Fibroblast of mammary gland (primary cell): Measurements from ENCODE around the gene NTNG1.
A peak's percentile ranks its signal among the peaks of the same experiment; 100 is the strongest.

Experiments
- DNase-seq: peaks from one replicate; pipeline ENCODE4 v3.0.0-alpha.2; 2010; ENCODE audit warnings: low read depth
- H3K4me3 ChIP-seq: 2 replicates; pipeline ENCODE4 v1.5.1; 2011; ENCODE audit warnings: low read depth, mild to moderate bottlenecking, low read length, moderate library complexity; ENCODE audit not compliant: control insufficient read depth
- TF ChIP-seq, protein P1 (sequence below): conservative IDR thresholded peaks from 2 replicates; pipeline ENCODE4 v1.5.1; 2011; ENCODE audit warnings: low read depth, low read length, inconsistent platforms; ENCODE audit not compliant: control insufficient read depth, insufficient read depth

NTNG1 gene

DNA sequence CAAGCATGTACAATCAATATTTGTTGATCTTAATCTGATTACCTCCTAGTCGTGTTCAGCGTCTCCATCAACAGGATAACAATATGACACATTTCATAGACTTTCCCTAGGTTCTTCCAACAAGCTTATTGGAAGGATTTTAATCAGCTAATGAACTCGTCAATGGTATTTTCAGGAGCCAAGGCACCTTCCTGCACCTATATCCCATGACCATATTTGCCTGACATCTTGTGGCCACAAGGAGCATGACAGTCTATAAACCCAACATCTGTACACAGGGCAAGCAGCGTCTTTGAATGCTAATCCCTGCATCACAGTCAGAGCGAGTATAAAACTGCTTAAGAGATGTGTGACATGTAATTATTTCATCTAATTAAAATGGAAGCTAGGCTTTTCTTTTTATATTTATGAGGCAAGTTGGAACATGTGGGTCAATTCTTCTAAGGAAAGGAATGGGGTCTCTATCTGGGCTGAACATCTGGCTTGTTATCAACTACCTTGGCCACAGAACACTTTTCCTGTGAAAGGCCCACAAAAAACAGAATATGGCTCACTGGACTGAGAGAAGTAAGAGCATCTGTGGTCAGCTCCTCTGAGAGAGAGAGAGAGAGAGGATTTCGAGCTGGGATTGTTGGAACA lies 388.8 kb downstream of the NTNG1 start:
- TF ChIP-seq, protein P1, sequence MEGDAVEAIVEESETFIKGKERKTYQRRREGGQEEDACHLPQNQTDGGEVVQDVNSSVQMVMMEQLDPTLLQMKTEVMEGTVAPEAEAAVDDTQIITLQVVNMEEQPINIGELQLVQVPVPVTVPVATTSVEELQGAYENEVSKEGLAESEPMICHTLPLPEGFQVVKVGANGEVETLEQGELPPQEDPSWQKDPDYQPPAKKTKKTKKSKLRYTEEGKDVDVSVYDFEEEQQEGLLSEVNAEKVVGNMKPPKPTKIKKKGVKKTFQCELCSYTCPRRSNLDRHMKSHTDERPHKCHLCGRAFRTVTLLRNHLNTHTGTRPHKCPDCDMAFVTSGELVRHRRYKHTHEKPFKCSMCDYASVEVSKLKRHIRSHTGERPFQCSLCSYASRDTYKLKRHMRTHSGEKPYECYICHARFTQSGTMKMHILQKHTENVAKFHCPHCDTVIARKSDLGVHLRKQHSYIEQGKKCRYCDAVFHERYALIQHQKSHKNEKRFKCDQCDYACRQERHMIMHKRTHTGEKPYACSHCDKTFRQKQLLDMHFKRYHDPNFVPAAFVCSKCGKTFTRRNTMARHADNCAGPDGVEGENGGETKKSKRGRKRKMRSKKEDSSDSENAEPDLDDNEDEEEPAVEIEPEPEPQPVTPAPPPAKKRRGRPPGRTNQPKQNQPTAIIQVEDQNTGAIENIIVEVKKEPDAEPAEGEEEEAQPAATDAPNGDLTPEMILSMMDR, result peak; percentile 81
- DNase-seq, result peak; percentile 50
- H3K4me3 ChIP-seq, result no peak overlapping the region

DNA sequence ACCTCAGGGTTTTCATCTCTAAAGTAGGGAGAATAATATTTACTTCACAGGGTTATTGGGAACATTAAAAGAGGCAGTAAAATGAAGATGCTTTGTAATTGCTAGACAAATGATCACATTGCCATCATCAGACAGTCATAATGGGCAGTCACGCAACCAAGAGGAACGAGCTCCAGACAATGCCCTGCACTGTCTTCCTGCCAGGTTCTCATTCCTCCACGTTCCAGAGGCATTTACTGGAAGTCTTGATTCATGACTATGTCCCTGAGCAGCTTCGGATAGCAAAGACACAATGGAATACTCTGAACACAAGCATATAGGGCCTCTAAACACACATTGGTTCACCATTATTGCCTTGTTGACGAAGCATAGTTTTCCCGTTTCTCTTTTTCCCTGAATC lies 389.7 kb downstream of the NTNG1 start:
- no peak for DNase-seq
- no peak overlapping the region for H3K4me3 ChIP-seq
- TF ChIP-seq, protein P1, result no peak

DNA sequence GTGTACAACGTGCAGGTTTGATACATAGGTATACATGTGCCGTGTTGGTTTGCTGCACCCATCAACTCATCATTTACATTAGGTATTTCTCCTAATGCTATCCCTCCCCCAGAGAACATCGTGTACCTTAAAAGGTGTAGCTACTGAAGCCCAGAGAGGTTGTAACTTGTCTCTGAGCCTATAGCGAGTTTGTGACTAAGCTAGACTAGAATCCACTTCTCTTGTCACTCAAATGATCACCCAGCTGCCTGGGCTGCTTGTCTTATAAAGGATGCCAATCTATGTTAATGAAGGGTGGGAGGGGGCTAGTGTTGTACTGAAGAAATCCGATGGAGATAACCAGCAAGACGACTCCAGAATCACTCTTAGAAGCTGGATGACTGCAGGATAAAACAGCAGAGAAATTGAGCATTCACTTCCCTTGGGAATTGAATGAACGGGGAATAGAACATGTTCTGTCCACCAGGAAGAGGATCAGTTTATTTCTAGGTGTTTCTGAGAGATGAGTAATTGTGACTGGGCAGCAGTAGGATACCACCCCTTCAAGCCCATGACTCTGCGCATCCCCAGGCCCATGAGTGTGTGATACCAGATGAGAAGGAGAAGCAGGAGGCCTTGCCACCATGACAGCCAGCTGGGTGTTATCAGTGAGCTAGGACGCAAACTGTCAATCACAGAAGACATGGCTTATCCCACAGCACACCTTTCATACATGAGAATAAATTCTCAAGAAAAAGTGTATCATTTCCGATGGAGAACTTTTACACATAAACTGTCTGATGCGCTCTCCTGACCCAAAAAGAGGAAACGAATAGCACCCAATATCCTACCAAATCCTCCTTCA lies 390.4 kb downstream of the NTNG1 start:
- no peak for DNase-seq
- no peak overlapping the region for H3K4me3 ChIP-seq
- TF ChIP-seq, protein P1, result no peak

GRCh38 chr1:107532318-107532717 lies 391.5 kb downstream of the NTNG1 start:
- no peak for DNase-seq
- TF ChIP-seq, protein P1, result no peak

More at GRCh38 chr1:107532318-107532717, 391.5 kb downstream of the NTNG1 start:
- H3K4me3 ChIP-seq, result no peak overlapping the region
